ENCODE data around the gene DYNC1I1. TPM values are rescaled to one million over a fixed set of nuclear protein-coding genes. Genes with fewer than 3 reads are reported as not detected.

DYNC1I1 gene
- total and polyA plus RNA-seq, 2 of the 4 experiments (the other 2 are of a cell fraction): under 0.01 to 0.15 TPM

DNA sequence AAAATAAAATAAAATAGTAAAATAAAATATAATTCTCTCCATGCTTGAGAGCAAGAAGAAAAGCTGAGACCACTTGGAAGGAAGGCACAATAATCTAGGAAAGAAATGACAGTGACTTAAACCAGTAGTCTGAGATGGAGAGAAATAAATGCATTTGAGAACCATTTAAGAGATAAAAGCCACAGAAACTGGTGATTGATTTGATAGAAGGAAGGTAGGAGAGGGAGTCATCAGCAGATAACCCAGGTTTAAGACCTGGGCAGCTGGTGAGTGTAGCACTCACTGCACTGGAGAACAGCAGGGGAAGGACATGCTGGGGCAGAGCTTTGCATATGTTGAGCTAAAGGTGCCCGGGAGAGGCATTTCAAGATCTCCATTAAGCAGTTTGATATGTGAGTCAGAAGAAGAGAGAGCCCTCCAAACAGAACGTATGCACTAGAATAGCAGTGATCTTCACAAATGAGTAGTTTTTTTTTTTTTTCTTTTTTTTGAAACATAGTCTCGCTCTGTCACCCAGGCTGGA, 268.0 kb downstream of the DYNC1I1 start:
- POLR2A ChIA-PET (ENCODE audit: unreplicated experiment): no interaction called here
- Histone ChIP-seq H3K56ac (ENCODE audit: extremely low read depth, insufficient read depth, low read length) (no peak overlapping the region), H2BK5ac (ENCODE audit: low read depth, low read length, poor library complexity, severe bottlenecking) (no peak overlapping the region), H3K9me3 (ENCODE audit: control insufficient read depth, insufficient read depth, low read length) (no peaks in the 10 kb centered on the region), H2BK120ac (ENCODE audit: low read depth, low read length) (no peak overlapping the region), H3K27ac (ENCODE audit: insufficient read depth, low read length) (no peak overlapping the region), H3K14ac (replicated peaks; ENCODE audit: low read depth, low read length) (no peak overlapping the region), H3K9ac (ENCODE audit: low read depth, low read length) (no peak overlapping the region), H3K4me2 (ENCODE audit: low read depth, low read length) (no peak overlapping the region), H3K9me1 (ENCODE audit: insufficient read depth, low read length) (no peaks in the 10 kb centered on the region), H3K4ac (ENCODE audit: low read depth, low read length) (no peak overlapping the region), H4K8ac (ENCODE audit: low read depth in 2 of 2, low read length in 2 of 2) (no peak overlapping the region), H4K5ac (ENCODE audit: low read depth, low read length) (no peak overlapping the region), H3K18ac (ENCODE audit: low read depth, low read length) (no peak overlapping the region), H2AK5ac (ENCODE audit: low read depth, low read length) (no peak overlapping the region), H3K27me3 (ENCODE audit: control insufficient read depth, insufficient read depth, low read length) (0 out of 2 replicates have a peak, but pooled peaks cover 2% of the 10 kb centered on the region), H3K23ac (ENCODE audit: low read depth, low read length) (no peak overlapping the region), H3K4me1 (ENCODE audit: control insufficient read depth, insufficient read depth, low read length) (no peaks in the 10 kb centered on the region), H2AFZ (replicated peaks; ENCODE audit: low read length, poor library complexity) (no peak overlapping the region), H3K36me3 (ENCODE audit: control insufficient read depth, insufficient read depth, low read length) (no peaks in the 10 kb centered on the region), H3K79me1 (ENCODE audit: low read depth in 1 of 2, low read length in 2 of 2) (no peaks in the 10 kb centered on the region), H4K20me1 (ENCODE audit: insufficient read depth, low read length) (no peaks in the 10 kb centered on the region), H2BK20ac (ENCODE audit: low read depth, low read length) (no peak overlapping the region), H4K91ac (ENCODE audit: insufficient read depth, low read depth, low read length) (no peak overlapping the region), H2AK9ac (replicated peaks; ENCODE audit: low read depth, low read length, poor library complexity) (no peak overlapping the region), H3K4me3 (ENCODE audit: insufficient read depth, low read depth, low read length) (no peak overlapping the region), H2BK15ac (ENCODE audit: low read depth, low read length) (no peak overlapping the region)
- DNase-seq: no peak
- ATAC-seq (ENCODE audit: low read depth): no peak
- CTCF ChIA-PET: no interaction called here
- TF ChIP-seq CHD1 (IDR thresholded peaks at IDR 0.05; ENCODE audit: low read depth, low read length) (no peak), RCOR1 (IDR thresholded peaks at IDR 0.05; ENCODE audit: insufficient replicate concordance, low read length) (no peak), RAD21 (IDR thresholded peaks at IDR 0.05; ENCODE audit: low read length) (no peak), RFX5 (IDR thresholded peaks at IDR 0.05; ENCODE audit: low read depth, low read length) (no peak), BHLHE40 (IDR thresholded peaks at IDR 0.05; ENCODE audit: low read depth, low read length) (no peak), MAZ (IDR thresholded peaks at IDR 0.05; ENCODE audit: borderline replicate concordance, low read depth, low read length) (no peak), POLR2A (IDR thresholded peaks at IDR 0.05; ENCODE audit: low read depth, low read length) (no peak), SMC3 (IDR thresholded peaks at IDR 0.05; ENCODE audit: low read depth, low read length) (no peak), MAFK (IDR thresholded peaks at IDR 0.05; ENCODE audit: low read depth, low read length) (no peak)
- TF ChIP-seq, protein P1, sequence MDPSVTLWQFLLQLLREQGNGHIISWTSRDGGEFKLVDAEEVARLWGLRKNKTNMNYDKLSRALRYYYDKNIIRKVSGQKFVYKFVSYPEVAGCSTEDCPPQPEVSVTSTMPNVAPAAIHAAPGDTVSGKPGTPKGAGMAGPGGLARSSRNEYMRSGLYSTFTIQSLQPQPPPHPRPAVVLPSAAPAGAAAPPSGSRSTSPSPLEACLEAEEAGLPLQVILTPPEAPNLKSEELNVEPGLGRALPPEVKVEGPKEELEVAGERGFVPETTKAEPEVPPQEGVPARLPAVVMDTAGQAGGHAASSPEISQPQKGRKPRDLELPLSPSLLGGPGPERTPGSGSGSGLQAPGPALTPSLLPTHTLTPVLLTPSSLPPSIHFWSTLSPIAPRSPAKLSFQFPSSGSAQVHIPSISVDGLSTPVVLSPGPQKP (IDR thresholded peaks at IDR 0.05; ENCODE audit: borderline replicate concordance, low read depth, low read length): no peak
- TF ChIP-seq, protein P2, sequence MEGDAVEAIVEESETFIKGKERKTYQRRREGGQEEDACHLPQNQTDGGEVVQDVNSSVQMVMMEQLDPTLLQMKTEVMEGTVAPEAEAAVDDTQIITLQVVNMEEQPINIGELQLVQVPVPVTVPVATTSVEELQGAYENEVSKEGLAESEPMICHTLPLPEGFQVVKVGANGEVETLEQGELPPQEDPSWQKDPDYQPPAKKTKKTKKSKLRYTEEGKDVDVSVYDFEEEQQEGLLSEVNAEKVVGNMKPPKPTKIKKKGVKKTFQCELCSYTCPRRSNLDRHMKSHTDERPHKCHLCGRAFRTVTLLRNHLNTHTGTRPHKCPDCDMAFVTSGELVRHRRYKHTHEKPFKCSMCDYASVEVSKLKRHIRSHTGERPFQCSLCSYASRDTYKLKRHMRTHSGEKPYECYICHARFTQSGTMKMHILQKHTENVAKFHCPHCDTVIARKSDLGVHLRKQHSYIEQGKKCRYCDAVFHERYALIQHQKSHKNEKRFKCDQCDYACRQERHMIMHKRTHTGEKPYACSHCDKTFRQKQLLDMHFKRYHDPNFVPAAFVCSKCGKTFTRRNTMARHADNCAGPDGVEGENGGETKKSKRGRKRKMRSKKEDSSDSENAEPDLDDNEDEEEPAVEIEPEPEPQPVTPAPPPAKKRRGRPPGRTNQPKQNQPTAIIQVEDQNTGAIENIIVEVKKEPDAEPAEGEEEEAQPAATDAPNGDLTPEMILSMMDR (conservative IDR thresholded peaks at IDR 0.05; ENCODE audit: low read depth, low read length): no peak
- intact Hi-C loops (cut with micrococcal nuclease) (no loop called here), in situ Hi-C loops (cut with MboI; ENCODE audit: low sequenced_read_pairs) (no loop called here), dilution Hi-C loops (cut with HindIII; ENCODE audit: low sequenced_read_pairs, unreplicated experiment) (no loop called here)
- no CpG with 5 or more reads among the region's 3 CpGs for WGBS, 2 experiments (ENCODE audit: extremely low coverage in 2 of 2, insufficient read length in 1 of 2)
- BruUV-seq (replicated peaks): no TSS peak
